Adrenal gland (tissue), 12 donors: ENCODE measurements around the gene ANXA4. TPM values are rescaled to one million over a fixed set of nuclear protein-coding genes. Genes with fewer than 3 reads are reported as not detected.

Source experiments
- DNase-seq, 7 donors: peaks; one replicate each; pipeline ENCODE4 v3.0.0-alpha.2; 2019 to 2020
- H3K27ac ChIP-seq, 5 donors: fragments of 200-600 bp; sonication (generic) in 4 of 5; 1 replicate in 3 of 5; 2 replicates in 2 of 5; pipeline versions ENCODE4 v1.5.1 to v1.8.0; 2016 to 2020; ENCODE audit warnings: mild to moderate bottlenecking in 1 of 5
- H3K27me3 ChIP-seq: fragments of 200-600 bp; 2 replicates; pipeline ENCODE4 v1.8.0; 2021
- H3K36me3 ChIP-seq, 2 donors: fragments of 200-600 bp; replicated peaks in 1 of 2; 1 replicate in 1 of 2; 2 replicates in 1 of 2; pipeline versions ENCODE4 v1.5.1 to v1.8.0; 2018 to 2022
- H3K4me1 ChIP-seq, 2 donors: fragments of 200-600 bp; replicated peaks in 1 of 2; 1 replicate in 1 of 2; 2 replicates in 1 of 2; pipeline versions ENCODE4 v1.5.1 to v1.8.0; 2018 to 2021
- H3K4me3 ChIP-seq, 4 donors: fragments of 200-600 bp; sonication (generic) in 3 of 4; one replicate each; pipeline ENCODE4 v1.5.1; 2016 to 2018
- H3K9me3 ChIP-seq, 3 donors: fragments of 200-600 bp; sonication (generic) in 1 of 3; replicated peaks in 1 of 3; 1 replicate in 2 of 3; 2 replicates in 1 of 3; pipeline versions ENCODE4 v1.5.1 to v1.8.0; 2016 to 2021
- POLR2A ChIP-seq, 2 donors: fragments of 450-650 bp; IDR thresholded peaks; one replicate each; pipeline ENCODE4 v1.6.1; 2017; ENCODE audit warnings: antibody characterized with exemption in 2 of 2, mild to moderate bottlenecking in 2 of 2, moderate library complexity in 1 of 2
- WGBS, 4 donors: extraction: QIAGEN DNeasy Blood & Tissue Kit in 2 of 4; methylation state at CpG; one replicate each; pipeline versions ENCODE4 v1.1.5 to v1.1.7; 2013 to 2017; 5-methylcytosine and 5-hydroxymethylcytosine counted together
- intact Hi-C, 2 donors: fragments of 100-400 bp; cut with DNase I; formaldehyde crosslinking; loops; one replicate each; pipeline versions ENCODE4 v1.14.1 to v1.15.0; 2022 to 2023
- polyA plus RNA-seq, 3 donors: library from polyadenylated mRNA; stranded (reverse); fragments of 200-250 nt in 2 of 3; fragments of 350-450 nt in 1 of 3; fragmentation: Illumina TruSeq in 1 of 3; extraction: RNeasy Lipid Tissue Mini Kit (QIAGEN cat#74804) in 1 of 3; gene quantifications; one replicate each; pipeline ENCODE4 v1.2.3, GENCODE V29; 2013 to 2014
- total RNA-seq, 9 donors: library from RNA; depleted of rRNA in 4 of 9; stranded (reverse); fragments of >200 nt in 4 of 9; fragments of 120-200 nt in 1 of 9; fragmentation: NEBNext Ultra II Directional in 1 of 9; extraction: Animal tissue kit (Norgen Biotek cat#: 25700) in 1 of 9; gene quantifications; one replicate each; pipeline versions ENCODE4 v1.1.0 to v1.2.4, GENCODE V29; 2013 to 2023
- TF ChIP-seq, protein P1 (sequence below), 6 experiments: fragments of 450-650 bp in 4 of 6; fragments of 200-600 bp in 2 of 6; sonication (generic) in 1 of 6; IDR thresholded peaks; 1 replicate in 5 of 6; 2 replicates in 1 of 6; pipeline versions ENCODE4 v1.5.1 to v1.8.0; 2016 to 2021; ENCODE audit warnings: antibody characterized with exemption in 6 of 6, mild to moderate bottlenecking in 2 of 6, moderate library complexity in 1 of 6
- donor health status: healthy with polysubstance abuse.
- donor health status: Bipolar disorder and iron deficiency.
- donor health status: DM: yes; HTN: yes; CAD: no.
- donor health status: DM: no; HTN: no; CAD: no.
- donor health status: DM: no; HTN: no; CAD: no.
- donor health status: DM: yes; HTN: yes; CAD: no.

ANXA4 gene
- total and polyA plus RNA-seq, 12 donors = 20.6 to 57.4 (median 33.1) TPM

DNA sequence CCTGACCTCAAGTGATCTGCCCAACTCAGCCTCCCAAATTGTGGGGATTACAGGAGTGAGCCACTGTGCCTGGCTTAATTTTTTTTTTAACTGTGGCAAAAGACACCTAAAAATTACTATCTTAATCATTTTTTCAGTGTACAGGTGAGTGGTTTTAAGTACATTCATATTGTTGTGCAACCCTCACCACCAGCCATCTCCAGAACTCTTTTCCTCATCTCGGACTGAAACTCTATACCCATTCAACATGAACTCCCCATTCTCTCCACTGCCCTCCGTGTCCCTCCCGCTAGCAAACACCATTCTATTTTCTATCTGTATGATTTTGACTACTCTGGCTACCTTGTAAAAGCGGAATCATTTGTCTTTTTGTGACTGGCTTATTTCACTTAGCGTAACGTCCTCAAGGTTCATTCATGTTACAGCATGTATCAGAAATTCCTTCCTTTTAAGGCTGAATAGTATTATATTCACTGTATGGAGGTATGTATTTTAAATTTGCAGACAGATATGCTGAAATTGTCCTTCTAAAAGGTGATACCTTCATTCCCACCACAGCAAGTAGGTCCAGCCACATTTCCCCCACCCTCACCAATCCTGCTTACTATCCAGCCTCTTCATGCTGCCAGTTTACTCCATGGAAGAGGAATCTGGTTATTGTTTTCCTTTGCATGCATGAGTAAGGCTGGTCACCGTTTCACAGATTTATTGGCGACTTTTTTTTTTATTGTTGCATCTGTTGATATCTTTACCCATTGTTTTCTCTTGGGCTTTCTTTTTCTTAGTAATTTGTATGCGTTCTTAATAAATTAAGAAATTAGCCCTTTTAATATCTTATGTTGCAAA, 40.6 kb upstream of the ANXA4 start:
- Histone ChIP-seq H3K36me3 (no peaks in the 10 kb centered on the region), H3K4me1 (no peaks in the 10 kb centered on the region), H3K9me3 (no peaks in the 10 kb centered on the region), H3K4me3 (no peak overlapping the region), H3K27ac (no peak overlapping the region), H3K27me3 (no peaks in the 10 kb centered on the region)
- intact Hi-C loops = no loop called here
- 81 to 91% (median 84%) methylated on average over 9 of the region's 9 CpGs for WGBS, 4 donors
- no peak for DNase-seq
- TF ChIP-seq POLR2A (IDR thresholded peaks at IDR 0.05) = no peak
- TF ChIP-seq, protein P1, sequence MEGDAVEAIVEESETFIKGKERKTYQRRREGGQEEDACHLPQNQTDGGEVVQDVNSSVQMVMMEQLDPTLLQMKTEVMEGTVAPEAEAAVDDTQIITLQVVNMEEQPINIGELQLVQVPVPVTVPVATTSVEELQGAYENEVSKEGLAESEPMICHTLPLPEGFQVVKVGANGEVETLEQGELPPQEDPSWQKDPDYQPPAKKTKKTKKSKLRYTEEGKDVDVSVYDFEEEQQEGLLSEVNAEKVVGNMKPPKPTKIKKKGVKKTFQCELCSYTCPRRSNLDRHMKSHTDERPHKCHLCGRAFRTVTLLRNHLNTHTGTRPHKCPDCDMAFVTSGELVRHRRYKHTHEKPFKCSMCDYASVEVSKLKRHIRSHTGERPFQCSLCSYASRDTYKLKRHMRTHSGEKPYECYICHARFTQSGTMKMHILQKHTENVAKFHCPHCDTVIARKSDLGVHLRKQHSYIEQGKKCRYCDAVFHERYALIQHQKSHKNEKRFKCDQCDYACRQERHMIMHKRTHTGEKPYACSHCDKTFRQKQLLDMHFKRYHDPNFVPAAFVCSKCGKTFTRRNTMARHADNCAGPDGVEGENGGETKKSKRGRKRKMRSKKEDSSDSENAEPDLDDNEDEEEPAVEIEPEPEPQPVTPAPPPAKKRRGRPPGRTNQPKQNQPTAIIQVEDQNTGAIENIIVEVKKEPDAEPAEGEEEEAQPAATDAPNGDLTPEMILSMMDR (IDR thresholded peaks at IDR 0.05) = no peak

DNA sequence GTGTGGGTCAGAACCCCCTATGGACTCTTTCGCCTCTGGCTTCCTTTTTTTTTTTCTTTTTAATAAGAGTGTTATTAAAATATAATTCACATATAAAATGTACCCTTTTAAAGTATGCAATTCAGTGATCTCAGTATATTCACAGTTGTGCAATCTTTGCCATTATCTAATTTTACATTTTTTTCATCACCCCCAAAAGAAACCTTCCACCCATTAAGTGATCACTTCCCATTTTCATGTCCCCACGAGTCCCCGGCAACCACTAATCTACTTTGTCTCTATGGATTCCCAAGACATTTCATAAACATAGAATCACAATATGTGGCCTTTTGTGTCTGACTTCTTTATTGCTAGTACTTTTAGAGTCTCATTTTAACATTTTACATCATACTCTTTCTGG, 38.7 kb upstream of the ANXA4 start:
- no peak overlapping the region for H3K27ac ChIP-seq
- no peak for DNase-seq
- no peaks in the 10 kb centered on the region for H3K4me1 ChIP-seq
- intact Hi-C loops = no loop called here
- no peaks in the 10 kb centered on the region for H3K9me3 ChIP-seq
- H3K36me3 ChIP-seq = no peaks in the 10 kb centered on the region
- H3K27me3 ChIP-seq = no peaks in the 10 kb centered on the region
- no peak overlapping the region for H3K4me3 ChIP-seq
- no peak for TF ChIP-seq POLR2A (IDR thresholded peaks at IDR 0.05)
- TF ChIP-seq, protein P1 (IDR thresholded peaks at IDR 0.05) = no peak
- WGBS, 4 donors = 67 to 78% (median 71%) methylated on average over 3 of the region's 3 CpGs

DNA sequence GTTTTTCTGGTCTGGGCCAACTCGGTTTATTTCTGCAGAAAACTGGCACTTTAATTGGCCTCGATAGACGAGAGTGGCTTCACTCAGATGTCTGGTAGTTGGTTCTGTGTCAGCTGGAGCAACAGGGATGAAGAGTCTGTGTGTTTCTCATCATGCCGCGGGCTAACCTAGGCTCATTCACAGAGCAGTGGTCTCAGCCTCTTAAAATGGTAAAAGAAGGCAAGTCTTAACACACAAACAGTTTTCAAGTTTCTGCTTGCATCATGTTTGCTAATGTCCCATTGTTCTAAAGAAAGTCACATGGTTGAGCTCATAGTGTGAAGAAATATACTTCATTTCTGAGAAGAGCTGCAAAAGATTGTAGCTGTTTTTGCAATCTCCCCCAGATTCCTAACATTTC, 37.5 kb upstream of the ANXA4 start:
- H3K4me1 ChIP-seq = no peaks in the 10 kb centered on the region
- DNase-seq = no peak
- no peaks in the 10 kb centered on the region for H3K36me3 ChIP-seq
- H3K27ac ChIP-seq = no peak overlapping the region
- intact Hi-C loops = no loop called here
- TF ChIP-seq, protein P1 (IDR thresholded peaks at IDR 0.05) = no peak
- TF ChIP-seq POLR2A (IDR thresholded peaks at IDR 0.05) = no peak
- H3K9me3 ChIP-seq = no peaks in the 10 kb centered on the region
- H3K4me3 ChIP-seq = no peak overlapping the region
- WGBS, 4 donors = 70 to 91% (median 79%) methylated on average over 5 of the region's 5 CpGs
- H3K27me3 ChIP-seq = no peaks in the 10 kb centered on the region

DNA sequence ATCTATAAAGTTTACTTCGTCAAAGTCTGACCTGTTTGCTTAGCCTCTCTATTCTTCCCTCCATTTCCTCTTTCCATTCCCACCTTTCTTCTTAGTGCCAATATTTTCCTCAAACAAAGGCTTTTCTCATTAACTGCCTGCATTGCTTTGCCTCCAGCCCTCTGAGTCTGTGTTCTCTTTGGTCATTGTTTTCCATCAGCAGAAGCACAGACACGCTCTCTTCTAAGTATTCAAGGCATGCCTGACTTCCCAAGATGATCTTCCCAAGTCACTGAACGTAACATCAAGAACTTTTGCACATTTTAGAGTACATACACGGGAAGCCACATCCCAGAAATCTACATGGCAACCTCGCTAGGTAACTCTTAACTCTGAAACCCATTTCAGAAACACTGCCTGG, 32.6 kb upstream of the ANXA4 start:
- Histone ChIP-seq H3K4me1 (no peaks in the 10 kb centered on the region), H3K4me3 (no peak overlapping the region), H3K36me3 (no peaks in the 10 kb centered on the region), H3K27me3 (no peaks in the 10 kb centered on the region), H3K9me3 (no peaks in the 10 kb centered on the region), H3K27ac (no peak overlapping the region)
- no peak for TF ChIP-seq POLR2A (IDR thresholded peaks at IDR 0.05)
- TF ChIP-seq, protein P1 (IDR thresholded peaks at IDR 0.05) = no peak
- DNase-seq = no peak
- intact Hi-C loops = no loop called here
- WGBS, 4 donors = 76 to 90% (median 87%) methylated on average over 3 to 5 of the region's 5 CpGs
